Lung (tissue), 12 donors: ENCODE results near the gene IL17F. TPM values are rescaled to one million over a fixed set of nuclear protein-coding genes. Genes with fewer than 3 reads are reported as not detected.
A peak's percentile ranks its signal among the peaks of the same experiment; 100 is the strongest.

Experiments used
- ATAC-seq: fragments of 200-7000 bp; cut with Tn5 transposase; one replicate; pipeline ENCODE4 v1.9.1; 2020; ENCODE audit warnings: moderate number of reproducible peaks; ENCODE audit not compliant: insufficient read depth, low FRiP score
- DNase-seq, 3 donors: peaks; one replicate each; pipeline ENCODE4 v3.0.0-alpha.2; 2013 to 2017
- H3K27ac ChIP-seq, 2 donors: one replicate each; pipeline ENCODE4 v1.5.1; 2013; ENCODE audit warnings: mild to moderate bottlenecking in 2 of 2, moderate library complexity in 2 of 2, control low read depth in 1 of 2, inconsistent platforms in 1 of 2, low read depth in 1 of 2, low read length in 1 of 2
- H3K27me3 ChIP-seq, 3 donors: one replicate each; pipeline ENCODE4 v1.5.1; 2013; ENCODE audit warnings: low read length in 2 of 3; ENCODE audit not compliant: control insufficient read depth in 3 of 3, insufficient read depth in 3 of 3
- H3K36me3 ChIP-seq, 4 donors: one replicate each; pipeline ENCODE4 v1.5.1; 2013; ENCODE audit warnings: low read length in 4 of 4, mild to moderate bottlenecking in 1 of 4, moderate library complexity in 1 of 4; ENCODE audit not compliant: control insufficient read depth in 4 of 4, insufficient read depth in 4 of 4
- H3K4me1 ChIP-seq, 5 donors: one replicate each; pipeline ENCODE4 v1.5.1; 2013; ENCODE audit warnings: low read length in 5 of 5, mild to moderate bottlenecking in 2 of 5, moderate library complexity in 1 of 5; ENCODE audit not compliant: control insufficient read depth in 5 of 5, insufficient read depth in 5 of 5
- H3K4me3 ChIP-seq: one replicate; pipeline ENCODE4 v1.5.1; 2013; ENCODE audit warnings: mild to moderate bottlenecking, control low read depth, moderate library complexity
- H3K9ac ChIP-seq, 2 donors: one replicate each; pipeline ENCODE4 v1.5.1; 2013; ENCODE audit warnings: low read length in 2 of 2, control low read depth in 1 of 2; ENCODE audit not compliant: insufficient read depth in 1 of 2
- H3K9me3 ChIP-seq, 4 donors: one replicate each; pipeline ENCODE4 v1.5.1; 2013; ENCODE audit warnings: low read length in 3 of 4, mild to moderate bottlenecking in 1 of 4, moderate library complexity in 1 of 4; ENCODE audit not compliant: control insufficient read depth in 4 of 4, insufficient read depth in 3 of 4
- CTCF ChIP-seq: IDR thresholded peaks from 2 replicates; pipeline ENCODE4 v1.5.1; 2012; ENCODE audit warnings: mild to moderate bottlenecking; ENCODE audit errors: control extremely low read depth, extremely low read depth
- WGBS, 2 donors: extraction: QIAGEN DNeasy Blood & Tissue Kit; methylation state at CpG; one replicate each; pipeline ENCODE4 v1.1.7; 2013; 5-methylcytosine and 5-hydroxymethylcytosine counted together
- polyA plus RNA-seq, 2 donors: library from polyadenylated mRNA; stranded (reverse); fragments of 200-250 nt; gene quantifications; one replicate each; pipeline ENCODE4 v1.2.1, GENCODE V29; 2013
- total RNA-seq, 2 donors: library from RNA; depleted of rRNA in 1 of 2; stranded (reverse); fragments of >200 nt in 1 of 2; gene quantifications; one replicate each; pipeline ENCODE4 v1.2.1, GENCODE V29; 2014 to 2021
- donor health status: control.
- donor health status: control.
- donor health status: Bipolar disorder and iron deficiency.
- donor health status: healthy.
- donor health status: DM: yes; HTN: yes; CAD: no.

Gene IL17F
- total and polyA plus RNA-seq, 4 donors = 0.08 TPM; not detected in 3

- no peak for ATAC-seq
- WGBS, 2 donors = 0% methylated on average over 14 of the region's 14 CpGs
- peak in 2 of 3 donors; percentile 53 to 56 for DNase-seq
These were observed 39.8 kb upstream of the IL17F start for GRCh38 chr6:52284131-52284459.

GRCh38 chr6:52283111-52283510 is 38.8 kb upstream of the IL17F start:
- TF ChIP-seq CTCF = no peak
- WGBS, 2 donors = 66 to 76% methylated on average over 6 of the region's 6 CpGs
- no peak overlapping the region for H3K27ac ChIP-seq
- H3K9me3 ChIP-seq = no peaks in the 10 kb centered on the region
- no peak overlapping the region for H3K4me3 ChIP-seq
- H3K9ac ChIP-seq = peak overlapping the region in 1 of 2 donors; percentile 4
- no peak for ATAC-seq
- H3K27me3 ChIP-seq = no peaks in the 10 kb centered on the region
- peaks cover 18 to 36% (median 26%) of the 10 kb centered on the region in 4 donors for H3K36me3 ChIP-seq
- peaks cover 0 to 22% (median 0%) of the 10 kb centered on the region in 5 donors for H3K4me1 ChIP-seq
- no peak for DNase-seq

More at GRCh38 chr6:52284131-52284459, 39.8 kb upstream of the IL17F start:
- Histone ChIP-seq H3K4me3 (peak overlapping the region; percentile 79), H3K4me1 (peaks cover 0 to 22% (median 0%) of the 10 kb centered on the region in 5 donors), H3K36me3 (peaks cover 12 to 31% (median 18%) of the 10 kb centered on the region in 4 donors), H3K9me3 (no peaks in the 10 kb centered on the region), H3K9ac (peak overlapping the region in 1 of 2 donors; percentile 54), H3K27ac (peak overlapping the region; percentile 43 to 54), H3K27me3 (no peaks in the 10 kb centered on the region)
- TF ChIP-seq CTCF = no peak

GRCh38 chr6:52276130-52276529 is 31.8 kb upstream of the IL17F start:
- ATAC-seq = no peak
- H3K9ac ChIP-seq = no peak overlapping the region
- H3K27ac ChIP-seq = no peak overlapping the region
- H3K36me3 ChIP-seq = peaks cover 29 to 57% (median 43%) of the 10 kb centered on the region in 4 donors
- H3K4me3 ChIP-seq = no peak overlapping the region
- TF ChIP-seq CTCF = no peak
- no peaks in the 10 kb centered on the region for H3K9me3 ChIP-seq
- no peaks in the 10 kb centered on the region for H3K27me3 ChIP-seq
- H3K4me1 ChIP-seq = peaks cover 0 to 4% (median 0%) of the 10 kb centered on the region in 5 donors
- no peak for DNase-seq
- 95% methylated on average over 10 of the region's 10 CpGs for WGBS, 2 donors
